ENCODE results near the gene GRIK1.

DNA sequence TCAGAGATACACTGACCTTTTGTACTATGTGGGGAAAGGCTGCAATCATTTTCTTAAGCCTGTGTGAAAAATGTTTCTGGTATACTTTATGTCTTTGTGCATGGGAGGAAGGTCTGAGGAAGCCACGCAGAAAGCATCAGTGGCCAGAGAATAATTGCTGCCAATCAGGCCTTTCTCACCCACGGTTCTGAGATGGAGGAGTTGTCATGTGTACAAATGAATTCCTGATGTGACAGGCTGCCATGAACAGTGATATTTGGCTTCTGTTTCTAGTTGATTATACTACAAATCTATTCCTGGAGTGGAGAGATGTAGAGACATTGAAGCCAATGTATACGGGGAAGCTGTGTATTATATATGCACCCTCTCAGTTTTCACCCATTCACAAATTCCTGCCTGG, 142.6 kb downstream of the GRIK1 start:
- TF ChIP-seq, protein P1, sequence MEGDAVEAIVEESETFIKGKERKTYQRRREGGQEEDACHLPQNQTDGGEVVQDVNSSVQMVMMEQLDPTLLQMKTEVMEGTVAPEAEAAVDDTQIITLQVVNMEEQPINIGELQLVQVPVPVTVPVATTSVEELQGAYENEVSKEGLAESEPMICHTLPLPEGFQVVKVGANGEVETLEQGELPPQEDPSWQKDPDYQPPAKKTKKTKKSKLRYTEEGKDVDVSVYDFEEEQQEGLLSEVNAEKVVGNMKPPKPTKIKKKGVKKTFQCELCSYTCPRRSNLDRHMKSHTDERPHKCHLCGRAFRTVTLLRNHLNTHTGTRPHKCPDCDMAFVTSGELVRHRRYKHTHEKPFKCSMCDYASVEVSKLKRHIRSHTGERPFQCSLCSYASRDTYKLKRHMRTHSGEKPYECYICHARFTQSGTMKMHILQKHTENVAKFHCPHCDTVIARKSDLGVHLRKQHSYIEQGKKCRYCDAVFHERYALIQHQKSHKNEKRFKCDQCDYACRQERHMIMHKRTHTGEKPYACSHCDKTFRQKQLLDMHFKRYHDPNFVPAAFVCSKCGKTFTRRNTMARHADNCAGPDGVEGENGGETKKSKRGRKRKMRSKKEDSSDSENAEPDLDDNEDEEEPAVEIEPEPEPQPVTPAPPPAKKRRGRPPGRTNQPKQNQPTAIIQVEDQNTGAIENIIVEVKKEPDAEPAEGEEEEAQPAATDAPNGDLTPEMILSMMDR (IDR thresholded peaks at IDR 0.05) = no peak
- no peak for TF ChIP-seq EZH2 (IDR thresholded peaks at IDR 0.05; ENCODE audit: borderline replicate concordance, insufficient read depth, low read depth, low read length, poor library complexity, severe bottlenecking)
